ENCODE results near the gene GAB3. TPM values are rescaled to one million over a fixed set of nuclear protein-coding genes. Genes with fewer than 3 reads are reported as not detected.

Gene GAB3
- total RNA-seq, 1 experiment from 2014 or later = not detected

GRCh38 chrX:154724993-154725756, 25.7 kb downstream of the GAB3 start:
- H3K36me3 Mint-ChIP-seq (ENCODE audit: insufficient read depth, unreplicated experiment) = no peaks in the 10 kb centered on the region
- DNase-seq = no peak
- H3K9me3 Mint-ChIP-seq (ENCODE audit: unreplicated experiment) = no peaks in the 10 kb centered on the region
- POLR2A ChIA-PET = no interaction called here
- H3K4me3 Mint-ChIP-seq (ENCODE audit: unreplicated experiment) = no peak overlapping the region
- H3K27me3 Mint-ChIP-seq (ENCODE audit: insufficient read depth, unreplicated experiment) = peaks cover 9% of the 10 kb centered on the region
- no TSS peak for BruUV-seq (replicated peaks)
- intact Hi-C loops (cut with micrococcal nuclease; ENCODE audit: unreplicated experiment) = no loop called here
- H3K4me1 ChIP-seq = no peaks in the 10 kb centered on the region
- TF ChIP-seq CTCF (IDR thresholded peaks at IDR 0.05; ENCODE audit: insufficient read depth in 1 of 2, low read depth in 1 of 2, low read length in 1 of 2, severe bottlenecking in 1 of 2, unreplicated experiment in 1 of 2) = no peak
- H3K36me3 ChIP-seq (ENCODE audit: control insufficient read depth, insufficient read depth, low read length) = no peaks in the 10 kb centered on the region
- no peaks in the 10 kb centered on the region for H3K9me3 ChIP-seq
- no peak overlapping the region for H3K4me3 ChIP-seq (ENCODE audit: low read depth, low read length)
- H3K27ac Mint-ChIP-seq (ENCODE audit: unreplicated experiment) = no peak overlapping the region
- no peaks in the 10 kb centered on the region for H3K27me3 ChIP-seq (replicated peaks; ENCODE audit: control insufficient read depth, insufficient read depth, low read length)
- no peaks in the 10 kb centered on the region for H3K4me1 Mint-ChIP-seq (ENCODE audit: low read depth, unreplicated experiment)
- CTCF ChIA-PET = no interaction called here

GRCh38 chrX:154721155-154721554, 29.7 kb downstream of the GAB3 start:
- Histone ChIP-seq H3K27me3 (replicated peaks; ENCODE audit: control insufficient read depth, insufficient read depth, low read length) (no peaks in the 10 kb centered on the region), H3K4me3 (ENCODE audit: low read depth, low read length) (no peak overlapping the region), H3K9me3 (no peaks in the 10 kb centered on the region), H3K4me1 (no peaks in the 10 kb centered on the region), H3K36me3 (ENCODE audit: control insufficient read depth, insufficient read depth, low read length) (no peaks in the 10 kb centered on the region)
- no peak overlapping the region for H3K4me3 Mint-ChIP-seq (ENCODE audit: unreplicated experiment)
- no peak overlapping the region for H3K27ac Mint-ChIP-seq (ENCODE audit: unreplicated experiment)
- DNase-seq = no peak
- no peaks in the 10 kb centered on the region for H3K36me3 Mint-ChIP-seq (ENCODE audit: insufficient read depth, unreplicated experiment)
- peaks cover 17% of the 10 kb centered on the region for H3K27me3 Mint-ChIP-seq (ENCODE audit: insufficient read depth, unreplicated experiment)
- ChIA-PET POLR2A (no interaction called here), CTCF (no interaction called here)
- no peak for TF ChIP-seq CTCF (IDR thresholded peaks at IDR 0.05; ENCODE audit: insufficient read depth in 1 of 2, low read depth in 1 of 2, low read length in 1 of 2, severe bottlenecking in 1 of 2, unreplicated experiment in 1 of 2)
- H3K4me1 Mint-ChIP-seq (ENCODE audit: low read depth, unreplicated experiment) = no peaks in the 10 kb centered on the region
- intact Hi-C loops (cut with micrococcal nuclease; ENCODE audit: unreplicated experiment) = no loop called here
- H3K9me3 Mint-ChIP-seq (ENCODE audit: unreplicated experiment) = no peaks in the 10 kb centered on the region
- BruUV-seq (replicated peaks) = no TSS peak

- no peaks in the 10 kb centered on the region for H3K36me3 ChIP-seq (ENCODE audit: control insufficient read depth, insufficient read depth, low read length)
- ChIA-PET POLR2A (no interaction called here), CTCF (no interaction called here)
- no peaks in the 10 kb centered on the region for H3K4me1 ChIP-seq
- H3K9me3 ChIP-seq = no peaks in the 10 kb centered on the region
- H3K4me3 ChIP-seq (ENCODE audit: low read depth, low read length) = no peak overlapping the region
- Mint-ChIP-seq H3K4me1 (ENCODE audit: low read depth, unreplicated experiment) (no peaks in the 10 kb centered on the region), H3K27me3 (ENCODE audit: insufficient read depth, unreplicated experiment) (peaks cover 13% of the 10 kb centered on the region), H3K9me3 (ENCODE audit: unreplicated experiment) (no peaks in the 10 kb centered on the region), H3K27ac (ENCODE audit: unreplicated experiment) (no peak overlapping the region), H3K36me3 (ENCODE audit: insufficient read depth, unreplicated experiment) (no peaks in the 10 kb centered on the region), H3K4me3 (ENCODE audit: unreplicated experiment) (no peak overlapping the region)
- DNase-seq = no peak
- BruUV-seq (replicated peaks) = no TSS peak
- intact Hi-C loops (cut with micrococcal nuclease; ENCODE audit: unreplicated experiment) = no loop called here
- H3K27me3 ChIP-seq (replicated peaks; ENCODE audit: control insufficient read depth, insufficient read depth, low read length) = no peaks in the 10 kb centered on the region
- no peak for TF ChIP-seq CTCF (IDR thresholded peaks at IDR 0.05; ENCODE audit: insufficient read depth in 1 of 2, low read depth in 1 of 2, low read length in 1 of 2, severe bottlenecking in 1 of 2, unreplicated experiment in 1 of 2)
Measured at GRCh38 chrX:154720067-154720466, 30.8 kb downstream of the GAB3 start.

Data from Caco-2 (cell line).